GM12878 (cell line): ENCODE results near the gene EHD1. TPM values are rescaled to one million over a fixed set of nuclear protein-coding genes. Genes with fewer than 3 reads are reported as not detected.

Experiments
- ATAC-seq: fragments of 200-7000 bp; cut with Tn5 transposase; 3 replicates; pipeline ENCODE4 v1.9.1; 2020; ENCODE audit warnings: mild to moderate bottlenecking, moderate library complexity
- BruUV-seq: library from RNA; stranded (reverse); fragments of 400-500 nt; replicated peaks from 2 replicates; lab custom pipeline; 2021; lab: Mats Ljungman, UMichigan
- CTCF ChIA-PET: fragments of 300-600 bp; sonication (Branson Sonifier 250); formaldehyde crosslinking; extraction: SDS; loops from one replicate; lab custom pipeline; 2021; ENCODE audit warnings: inconsistent platforms; lab: Yijun Ruan, JAX
- POLR2A ChIA-PET: fragments of 350-600 bp; formaldehyde crosslinking; extraction: SDS; loops from one replicate; lab custom pipeline; 2021; ENCODE audit warnings: inconsistent platforms; lab: Charles Lee
- RAD21 ChIA-PET: fragments of 300-600 bp; sonication (Branson Sonifier 250); formaldehyde crosslinking; loops from one replicate; lab custom pipeline; 2023; ENCODE audit warnings: antibody characterized with exemption; ENCODE audit not compliant: unreplicated experiment; lab: Charles Lee
- SMC1A ChIA-PET: fragments of 300-600 bp; sonication (Branson Sonifier 250); formaldehyde crosslinking; loops from one replicate; lab custom pipeline; 2023; ENCODE audit not compliant: unreplicated experiment, uncharacterized antibody; lab: Charles Lee
- DNase-seq: peaks from one replicate; pipeline ENCODE4 v3.0.0-alpha.2; 2011; ENCODE audit warnings: low read depth, low spot score
- FAIRE-seq: peaks from 3 replicates; lab custom pipeline; 2011; peaks lifted over from hg19 to GRCh38; lab: Jason Lieb, UNC
- H2AFZ ChIP-seq: 2 replicates; pipeline ENCODE4 v1.6.0; 2011; ENCODE audit warnings: low read depth, low read length, control low read depth; ENCODE audit not compliant: control insufficient read depth
- H3K27ac ChIP-seq: 2 replicates; pipeline ENCODE4 v1.5.1; 2011; ENCODE audit warnings: control low read depth; ENCODE audit not compliant: control insufficient read depth, insufficient read depth
- H3K27me3 ChIP-seq, 2 experiments: replicated peaks in 1 of 2; 2 replicates each; pipeline versions ENCODE4 v1.6.0 to v1.6.1; 2011; ENCODE audit warnings: low read length in 1 of 2; ENCODE audit not compliant: control insufficient read depth in 2 of 2, insufficient read depth in 2 of 2
- H3K36me3 ChIP-seq, 2 experiments: 2 replicates each; pipeline ENCODE4 v1.5.1; 2011; ENCODE audit warnings: low read length in 1 of 2; ENCODE audit not compliant: control insufficient read depth in 2 of 2, insufficient read depth in 2 of 2
- H3K4me1 ChIP-seq: 2 replicates; pipeline ENCODE4 v1.6.1; 2011; ENCODE audit warnings: mild to moderate bottlenecking, low read length, moderate library complexity, mixed read lengths; ENCODE audit not compliant: control insufficient read depth, insufficient read depth
- H3K4me2 ChIP-seq: 2 replicates; pipeline ENCODE4 v1.6.0; 2011; ENCODE audit warnings: control low read depth; ENCODE audit not compliant: control insufficient read depth, insufficient read depth
- H3K4me3 ChIP-seq: fragments of 200-600 bp; sonication (generic); 2 replicates; pipeline ENCODE4 v1.5.1; 2016
- H3K79me2 ChIP-seq: 2 replicates; pipeline ENCODE4 v1.6.0; 2011; ENCODE audit warnings: low read length; ENCODE audit not compliant: control insufficient read depth, insufficient read depth
- H3K9ac ChIP-seq: 2 replicates; pipeline ENCODE4 v1.8.0; 2011; ENCODE audit warnings: low read length, control low read depth, mixed read lengths; ENCODE audit not compliant: control insufficient read depth, insufficient read depth
- H3K9me3 ChIP-seq: replicated peaks from 3 replicates; pipeline ENCODE4 v1.5.1; 2011; ENCODE audit warnings: mild to moderate bottlenecking, low read length; ENCODE audit not compliant: control insufficient read depth, insufficient read depth
- H4K20me1 ChIP-seq: 2 replicates; pipeline ENCODE4 v1.6.0; 2011; ENCODE audit not compliant: control insufficient read depth, insufficient read depth
- EED ChIP-seq: sonication (generic); IDR thresholded peaks from 2 replicates; pipeline ENCODE4 v1.6.1; 2016; ENCODE audit warnings: antibody characterized with exemption, low read depth
- EGR1 ChIP-seq, 2 experiments: IDR thresholded peaks; 1 replicate in 1 of 2; 2 replicates in 1 of 2; pipeline ENCODE4 v1.6.1; 2011 to 2012; ENCODE audit warnings: low read depth in 2 of 2, low read length in 2 of 2, borderline replicate concordance in 1 of 2, mild to moderate bottlenecking in 1 of 2, moderate library complexity in 1 of 2
- ETV6 ChIP-seq, 2 experiments: fragments of 450-650 bp in 1 of 2; IDR thresholded peaks in 1 of 2; conservative IDR thresholded peaks in 1 of 2; 2 replicates each; pipeline ENCODE4 v1.6.1; 2014; ENCODE audit warnings: antibody characterized with exemption in 1 of 2, borderline replicate concordance in 1 of 2, low read depth in 1 of 2, mild to moderate bottlenecking in 1 of 2, moderate library complexity in 1 of 2
- IKZF1 ChIP-seq: fragments of 450-650 bp; conservative IDR thresholded peaks from 2 replicates; pipeline ENCODE4 v1.6.1; 2017; ENCODE audit warnings: antibody characterized with exemption, mild to moderate bottlenecking
- IKZF2 ChIP-seq, 2 experiments: fragments of 450-650 bp; IDR thresholded peaks; 2 replicates each; pipeline ENCODE4 v1.6.1; 2017; ENCODE audit warnings: mild to moderate bottlenecking in 2 of 2, moderate library complexity in 2 of 2
- IRF4 ChIP-seq: IDR thresholded peaks from 2 replicates; pipeline ENCODE4 v1.6.1; 2011; ENCODE audit warnings: low read depth, low read length
- MLLT1 ChIP-seq: fragments of 450-650 bp; IDR thresholded peaks from 2 replicates; pipeline ENCODE4 v1.6.1; 2016; ENCODE audit warnings: mild to moderate bottlenecking
- MYC ChIP-seq: IDR thresholded peaks from 2 replicates; pipeline ENCODE4 v1.6.1; 2011; ENCODE audit warnings: mild to moderate bottlenecking, low read length, moderate library complexity, inconsistent platforms; ENCODE audit not compliant: insufficient read depth, insufficient replicate concordance, insufficient read length, severe bottlenecking
- NR2F1 ChIP-seq: fragments of 450-650 bp; conservative IDR thresholded peaks from 2 replicates; pipeline ENCODE4 v1.6.1; 2017; ENCODE audit warnings: mild to moderate bottlenecking
- RELB ChIP-seq: fragments of 450-650 bp; IDR thresholded peaks from 2 replicates; pipeline ENCODE4 v1.6.1; 2017; ENCODE audit warnings: low read depth, mild to moderate bottlenecking, moderate library complexity
- SIN3A ChIP-seq: IDR thresholded peaks from 2 replicates; pipeline ENCODE4 v1.6.1; 2012; ENCODE audit warnings: low read depth, low read length, improper control_type of control experiment
- SPI1 ChIP-seq: IDR thresholded peaks from 2 replicates; pipeline ENCODE4 v1.6.1; 2011; ENCODE audit warnings: low read depth, mild to moderate bottlenecking, low read length, moderate library complexity, borderline replicate concordance; ENCODE audit not compliant: insufficient read depth
- WGBS: methylation state at CpG from one replicate; pipeline ENCODE4 v1.1.6; 2016; ENCODE audit warnings: low lambda C conversion rate; ENCODE audit not compliant: insufficient replicate concordance, insufficient coverage; ENCODE audit errors: missing lambda C conversion rate; 5-methylcytosine and 5-hydroxymethylcytosine counted together
- in situ Hi-C: fragments of 300-500 bp; cut with MboI; formaldehyde crosslinking; loops from 9 replicates; pipeline ENCODE4 v1.14.3; 2018; ENCODE audit warnings: mixed read lengths
- intact Hi-C: fragments of 100-400 bp; cut with micrococcal nuclease; formaldehyde crosslinking; loops from one replicate; pipeline ENCODE4 v1.14.2; 2022; ENCODE audit not compliant: unreplicated experiment
- polyA plus RNA-seq, 11 experiments: library from polyadenylated mRNA; depleted of rRNA in 4 of 11; unstranded in 6 of 11; stranded (reverse) in 5 of 11; fragments of >200 nt; fragmentation: Nextera tagmentation in 4 of 11; fragmentation: Illumina TruSeq in 1 of 11; extraction: Ambion mirVana in 4 of 11; extraction: Trizol in 1 of 11; gene quantifications; 1 replicate in 1 of 11; 2 replicates in 10 of 11; pipeline versions ENCODE4 v1.2.1 to v1.2.3, GENCODE V29; 2011 to 2016; ENCODE audit warnings: inconsistent platforms in 2 of 11, missing spikeins in 2 of 11, low read depth in 1 of 11
- total RNA-seq, 4 experiments: library from RNA; depleted of rRNA in 3 of 4; stranded (reverse); fragments of >200 nt in 3 of 4; fragmentation: Illumina TruSeq in 1 of 4; extraction: Trizol in 1 of 4; gene quantifications; 2 replicates each; pipeline versions ENCODE4 v1.2.1 to v1.2.3, GENCODE V29; 2013 to 2021

Gene EHD1
- total and polyA plus RNA-seq, 10 of the 15 experiments (the other 5 are each of a cell fraction or from before 2014, with no cell fraction given): 1.0 to 165 (median 66.5) TPM

- Histone ChIP-seq H3K27me3 (no peaks in the 10 kb centered on the region), H4K20me1 (peaks cover 3% of the 10 kb centered on the region; the same call in 1 of the 2 replicates), H3K79me2 (peaks cover 51% of the 10 kb centered on the region), H3K9ac (peak overlapping the region; percentile 95), H3K9me3 (no peaks in the 10 kb centered on the region), H3K36me3 (peaks cover 0 to 2% of the 10 kb centered on the region in 2 experiments; a peak in 2 of 4 replicates), H3K4me3 (peak overlapping the region; percentile 96), H3K4me1 (peaks cover 27% of the 10 kb centered on the region), H3K27ac (peak overlapping the region; percentile 97), H3K4me2 (peak overlapping the region; percentile 98), H2AFZ (peak overlapping the region; percentile 33; the same call in 1 of the 2 replicates)
- peak; percentile 69; the same call in 1 of the 2 replicates for TF ChIP-seq RELB
- peak; percentile 51; the same call in 1 of the 2 replicates for TF ChIP-seq EED
- 0 out of 2 replicates have a peak, but pooled peaks have one; percentile 0 for TF ChIP-seq MLLT1
- 0 out of 3 replicates have a peak, but pooled peaks of 1 of the 2 experiments have one; percentile 21 for TF ChIP-seq EGR1 (IDR thresholded peaks at IDR 0.05; ENCODE audit: borderline replicate concordance in 1 of 2, low read depth in 2 of 2, low read length in 2 of 2)
- no peak for TF ChIP-seq MYC
- peak in 1 of 2 experiments; percentile 54; a peak in 1 of 4 replicates for TF ChIP-seq ETV6 (conservative IDR thresholded peaks at IDR 0.05 in 1 of 2, IDR thresholded peaks at IDR 0.05 in 1 of 2; ENCODE audit: borderline replicate concordance in 1 of 2, low read depth in 1 of 2)
- TF ChIP-seq NR2F1: 0 out of 2 replicates have a peak, but pooled peaks have one; percentile 10
- no peak for TF ChIP-seq SIN3A
- TF ChIP-seq SPI1: peak; percentile 46; the same call in 1 of the 2 replicates
- TF ChIP-seq IKZF2 (IDR thresholded peaks at IDR 0.05): peak; percentile 76 to 80; a peak in 2 of 4 replicates
- TF ChIP-seq IKZF1: peak; percentile 88; the same call in 1 of the 2 replicates
- TF ChIP-seq IRF4: no peak
- in situ Hi-C loops: no loop called here
- DNase-seq: no peak
- ChIA-PET CTCF (interaction anchor here (0.6 to 30.0 kb wide), 4 partner anchors 9 to 131 kb away, joined by 3 to 1208 read pairs (median 45); partner anchors contain the start of gene CDC42BPG), RAD21 (interaction anchor here (0.8 to 12.5 kb wide), 4 partner anchors 8 to 29 kb away, joined by 3 to 253 read pairs (median 110); no protein-coding TSS in a partner anchor), POLR2A (interaction anchor here (0.5 to 19.9 kb wide), 8 partner anchors 8 to 1041 kb away, joined by 3 to 620 read pairs (median 3); partner anchors contain the start of gene PRDX5), SMC1A (interaction anchor here (0.7 to 11.5 kb wide), 4 partner anchors 8 to 28 kb away, joined by 3 to 227 read pairs (median 114); no protein-coding TSS in a partner anchor)
- FAIRE-seq: peak; percentile 13
- WGBS: 4% methylated on average over 16 of the region's 16 CpGs
- intact Hi-C loops: loop anchor here (2.0 to 10.0 kb wide), 3 partner anchors 29 to 835 kb away; partner anchors contain the start of genes KAT5 and MAP3K11
- TSS peak; percentile 90 for BruUV-seq
- peak; percentile 4 for ATAC-seq
These were observed 951 bp upstream of the EHD1 start for GRCh38 chr11:64879244-64879900.
